GM23338 (cell line): ENCODE measurements around the gene ST8SIA6. TPM values are rescaled to one million over a fixed set of nuclear protein-coding genes. Genes with fewer than 3 reads are reported as not detected.

Experiments
- ATAC-seq: fragments of 200-7000 bp; cut with Tn5 transposase; 3 replicates; pipeline ENCODE4 v1.9.1; 2020
- DNase-seq: peaks from one replicate; pipeline ENCODE4 v3.0.0-alpha.2; 2015; ENCODE audit warnings: low spot score
- H2AFZ ChIP-seq: fragments of 200-600 bp; sonication (generic); 2 replicates; pipeline ENCODE4 v1.8.0; 2016; ENCODE audit warnings: antibody characterized with exemption, mild to moderate bottlenecking, moderate library complexity
- H3F3A ChIP-seq: fragments of 200-600 bp; sonication (generic); replicated peaks from 2 replicates; pipeline ENCODE4 v1.8.0; 2017; ENCODE audit warnings: antibody characterized with exemption, mixed run types, low read depth
- H3K27ac ChIP-seq: fragments of 200-600 bp; sonication (generic); 2 replicates; pipeline ENCODE4 v1.6.1; 2016; ENCODE audit warnings: low read depth
- H3K27me3 ChIP-seq: fragments of 200-600 bp; sonication (generic); 2 replicates; pipeline ENCODE4 v1.8.0; 2016; ENCODE audit warnings: mild to moderate bottlenecking, mixed run types, moderate library complexity; ENCODE audit not compliant: insufficient read depth
- H3K36me3 ChIP-seq: fragments of 200-600 bp; sonication (generic); 2 replicates; pipeline ENCODE4 v1.8.0; 2016; ENCODE audit warnings: mild to moderate bottlenecking; ENCODE audit not compliant: insufficient read depth
- H3K4me1 ChIP-seq: fragments of 200-600 bp; sonication (generic); 2 replicates; pipeline ENCODE4 v1.8.0; 2016; ENCODE audit warnings: mild to moderate bottlenecking, moderate library complexity; ENCODE audit not compliant: insufficient read depth
- H3K4me2 ChIP-seq: fragments of 200-600 bp; sonication (generic); 2 replicates; pipeline ENCODE4 v1.7.1; 2017; ENCODE audit warnings: mixed run types
- H3K4me3 ChIP-seq: fragments of 200-600 bp; sonication (generic); 2 replicates; pipeline ENCODE4 v1.6.1; 2016; ENCODE audit warnings: mixed run types
- H3K79me2 ChIP-seq: fragments of 200-600 bp; sonication (generic); replicated peaks from 2 replicates; pipeline ENCODE4 v1.8.0; 2017; ENCODE audit warnings: mild to moderate bottlenecking; ENCODE audit not compliant: insufficient read depth
- H3K9me2 ChIP-seq: fragments of 200-600 bp; sonication (generic); 2 replicates; pipeline ENCODE4 v1.8.0; 2017; ENCODE audit not compliant: insufficient read depth
- H4K20me1 ChIP-seq: fragments of 200-600 bp; sonication (generic); replicated peaks from 2 replicates; pipeline ENCODE4 v1.8.0; 2017; ENCODE audit warnings: mild to moderate bottlenecking; ENCODE audit not compliant: insufficient read depth
- H3K27ac Mint-ChIP-seq: 2 replicates; pipeline ENCODE4 v1.8.0; 2020; ENCODE audit warnings: inconsistent platforms, mild to moderate bottlenecking, moderate library complexity, mixed read lengths
- H3K27me3 Mint-ChIP-seq: 3 replicates; pipeline ENCODE4 v1.8.0; 2022; ENCODE audit warnings: low read depth, mild to moderate bottlenecking, moderate library complexity, mixed read lengths, inconsistent platforms; ENCODE audit not compliant: insufficient read depth, poor library complexity
- H3K36me3 Mint-ChIP-seq: 3 replicates; pipeline ENCODE4 v1.8.0; 2021; ENCODE audit warnings: low read depth, mild to moderate bottlenecking, inconsistent platforms, moderate library complexity, mixed read lengths
- H3K4me1 Mint-ChIP-seq: 3 replicates; pipeline ENCODE4 v1.8.0; 2020; ENCODE audit warnings: mild to moderate bottlenecking, inconsistent platforms, mixed read lengths
- H3K4me3 Mint-ChIP-seq: 3 replicates; pipeline ENCODE4 v1.8.0; 2021; ENCODE audit warnings: moderate library complexity, mild to moderate bottlenecking, inconsistent platforms, mixed read lengths
- H3K9me3 Mint-ChIP-seq: 3 replicates; pipeline ENCODE4 v1.8.0; 2020; ENCODE audit warnings: moderate library complexity, mild to moderate bottlenecking, inconsistent platforms, mixed read lengths
- CREB1 ChIP-seq: fragments of 250-450 bp; sonication (Bioruptor Pico); IDR thresholded peaks from 2 replicates; pipeline ENCODE4 v1.5.0; 2020; ENCODE audit warnings: low read depth, mild to moderate bottlenecking, moderate library complexity
- EZH2phosphoT487 ChIP-seq: fragments of 200-600 bp; sonication (generic); IDR thresholded peaks from one replicate; pipeline ENCODE4 v1.8.1; 2018; ENCODE audit warnings: antibody characterized with exemption; ENCODE audit not compliant: unreplicated experiment
- JUNB ChIP-seq: IDR thresholded peaks from one replicate; pipeline ENCODE4 v1.6.1; 2016; ENCODE audit warnings: antibody characterized with exemption; ENCODE audit not compliant: unreplicated experiment
- POLR2AphosphoS5 ChIP-seq: IDR thresholded peaks from 2 replicates; pipeline ENCODE4 v1.6.1; 2016; ENCODE audit warnings: antibody characterized with exemption, low read depth
- ZNF114 ChIP-seq: fragments of 250-450 bp; sonication (Bioruptor Pico); IDR thresholded peaks from 2 replicates; pipeline ENCODE4 v1.5.0; 2020; ENCODE audit warnings: mild to moderate bottlenecking, moderate library complexity
- polyA plus RNA-seq: library from polyadenylated mRNA; unstranded; fragments of >200 nt; fragmentation: Nextera tagmentation; extraction: Ambion mirVana; gene quantifications from 2 replicates; pipeline ENCODE4 v1.2.1, GENCODE V29; 2016
- total RNA-seq: library from RNA; depleted of rRNA; stranded (reverse); fragments of >200 nt; shearing (Covaris generic); gene quantifications from 2 replicates; pipeline ENCODE4 v1.2.3, GENCODE V29; 2014
- TF ChIP-seq, protein P1 (sequence below), 2 experiments: fragments of 200-600 bp in 1 of 2; sonication (generic) in 1 of 2; conservative IDR thresholded peaks; 2 replicates each; pipeline versions ENCODE4 v1.5.1 to v1.6.1; 2016 to 2017; ENCODE audit warnings: antibody characterized with exemption in 2 of 2, low read depth in 2 of 2, mild to moderate bottlenecking in 2 of 2, moderate library complexity in 1 of 2
- TF ChIP-seq, protein P2 (sequence below): IDR thresholded peaks from one replicate; pipeline ENCODE4 v1.6.1; 2018; ENCODE audit warnings: antibody characterized with exemption; ENCODE audit not compliant: unreplicated experiment

The ST8SIA6 gene
- total and polyA plus RNA-seq, 2 experiments from 2014 or later: 1.6 to 2.3 TPM

DNA sequence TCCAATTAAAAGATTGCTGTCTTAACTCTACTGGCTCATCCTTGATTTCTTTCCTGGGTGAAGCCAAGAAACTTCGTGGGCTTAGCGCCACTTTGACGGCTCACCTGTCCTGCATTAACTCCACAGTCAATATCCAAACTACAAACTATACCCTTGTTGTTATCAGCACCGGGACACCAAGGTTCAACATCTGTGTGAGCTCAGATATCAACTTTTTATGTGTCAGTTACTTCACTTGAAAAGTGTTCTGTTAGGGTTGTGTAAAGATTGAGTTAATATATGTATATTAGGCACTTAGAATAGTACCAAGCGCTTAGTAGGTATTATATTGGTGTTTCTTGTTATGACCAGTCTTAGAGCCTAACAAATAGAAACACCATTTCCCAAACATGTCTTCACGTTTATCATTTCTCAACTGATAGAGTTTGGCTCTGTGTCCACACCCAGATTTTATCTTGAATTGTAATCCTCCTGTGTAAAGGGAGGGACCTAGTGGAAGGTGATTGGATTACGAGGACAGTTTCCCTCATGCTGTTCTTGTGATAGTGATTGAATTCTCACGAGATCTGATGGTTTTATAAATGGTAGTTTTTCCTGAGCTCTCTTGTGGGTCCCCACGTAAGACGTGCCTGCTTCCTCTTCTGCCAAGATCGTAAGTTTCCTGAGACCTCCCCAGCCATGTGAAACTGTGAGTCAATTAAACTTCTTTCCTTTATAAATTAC, 19.0 kb upstream of the ST8SIA6 start:
- H3K4me1 ChIP-seq: no peaks in the 10 kb centered on the region
- no peak overlapping the region for H3K4me3 Mint-ChIP-seq
- H4K20me1 ChIP-seq: no peaks in the 10 kb centered on the region
- no peaks in the 10 kb centered on the region for H3K27me3 Mint-ChIP-seq
- H3K9me2 ChIP-seq: no peaks in the 10 kb centered on the region
- peak overlapping the region; percentile 29; the same call in 1 of the 2 replicates for H2AFZ ChIP-seq
- no peak for DNase-seq
- H3K4me1 Mint-ChIP-seq: peaks cover 8% of the 10 kb centered on the region; the same call in 2 of the 3 replicates
- no peak overlapping the region for H3K27ac Mint-ChIP-seq
- peaks cover 5% of the 10 kb centered on the region; the same call in 1 of the 2 replicates for H3K36me3 ChIP-seq
- peaks cover 14% of the 10 kb centered on the region for H3K9me3 Mint-ChIP-seq
- no peaks in the 10 kb centered on the region; the same call in 2 of the 3 replicates for H3K36me3 Mint-ChIP-seq
- no peak overlapping the region for H3K4me3 ChIP-seq
- no peak for ATAC-seq
- no peaks in the 10 kb centered on the region for H3K27me3 ChIP-seq
- TF ChIP-seq JUNB (no peak), CREB1 (CRISPR knock-in tag) (no peak), POLR2AphosphoS5 (no peak)
- TF ChIP-seq, protein P1, sequence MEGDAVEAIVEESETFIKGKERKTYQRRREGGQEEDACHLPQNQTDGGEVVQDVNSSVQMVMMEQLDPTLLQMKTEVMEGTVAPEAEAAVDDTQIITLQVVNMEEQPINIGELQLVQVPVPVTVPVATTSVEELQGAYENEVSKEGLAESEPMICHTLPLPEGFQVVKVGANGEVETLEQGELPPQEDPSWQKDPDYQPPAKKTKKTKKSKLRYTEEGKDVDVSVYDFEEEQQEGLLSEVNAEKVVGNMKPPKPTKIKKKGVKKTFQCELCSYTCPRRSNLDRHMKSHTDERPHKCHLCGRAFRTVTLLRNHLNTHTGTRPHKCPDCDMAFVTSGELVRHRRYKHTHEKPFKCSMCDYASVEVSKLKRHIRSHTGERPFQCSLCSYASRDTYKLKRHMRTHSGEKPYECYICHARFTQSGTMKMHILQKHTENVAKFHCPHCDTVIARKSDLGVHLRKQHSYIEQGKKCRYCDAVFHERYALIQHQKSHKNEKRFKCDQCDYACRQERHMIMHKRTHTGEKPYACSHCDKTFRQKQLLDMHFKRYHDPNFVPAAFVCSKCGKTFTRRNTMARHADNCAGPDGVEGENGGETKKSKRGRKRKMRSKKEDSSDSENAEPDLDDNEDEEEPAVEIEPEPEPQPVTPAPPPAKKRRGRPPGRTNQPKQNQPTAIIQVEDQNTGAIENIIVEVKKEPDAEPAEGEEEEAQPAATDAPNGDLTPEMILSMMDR (conservative IDR thresholded peaks at IDR 0.05; ENCODE audit: low read depth in 2 of 2): no peak
- TF ChIP-seq, protein P2, sequence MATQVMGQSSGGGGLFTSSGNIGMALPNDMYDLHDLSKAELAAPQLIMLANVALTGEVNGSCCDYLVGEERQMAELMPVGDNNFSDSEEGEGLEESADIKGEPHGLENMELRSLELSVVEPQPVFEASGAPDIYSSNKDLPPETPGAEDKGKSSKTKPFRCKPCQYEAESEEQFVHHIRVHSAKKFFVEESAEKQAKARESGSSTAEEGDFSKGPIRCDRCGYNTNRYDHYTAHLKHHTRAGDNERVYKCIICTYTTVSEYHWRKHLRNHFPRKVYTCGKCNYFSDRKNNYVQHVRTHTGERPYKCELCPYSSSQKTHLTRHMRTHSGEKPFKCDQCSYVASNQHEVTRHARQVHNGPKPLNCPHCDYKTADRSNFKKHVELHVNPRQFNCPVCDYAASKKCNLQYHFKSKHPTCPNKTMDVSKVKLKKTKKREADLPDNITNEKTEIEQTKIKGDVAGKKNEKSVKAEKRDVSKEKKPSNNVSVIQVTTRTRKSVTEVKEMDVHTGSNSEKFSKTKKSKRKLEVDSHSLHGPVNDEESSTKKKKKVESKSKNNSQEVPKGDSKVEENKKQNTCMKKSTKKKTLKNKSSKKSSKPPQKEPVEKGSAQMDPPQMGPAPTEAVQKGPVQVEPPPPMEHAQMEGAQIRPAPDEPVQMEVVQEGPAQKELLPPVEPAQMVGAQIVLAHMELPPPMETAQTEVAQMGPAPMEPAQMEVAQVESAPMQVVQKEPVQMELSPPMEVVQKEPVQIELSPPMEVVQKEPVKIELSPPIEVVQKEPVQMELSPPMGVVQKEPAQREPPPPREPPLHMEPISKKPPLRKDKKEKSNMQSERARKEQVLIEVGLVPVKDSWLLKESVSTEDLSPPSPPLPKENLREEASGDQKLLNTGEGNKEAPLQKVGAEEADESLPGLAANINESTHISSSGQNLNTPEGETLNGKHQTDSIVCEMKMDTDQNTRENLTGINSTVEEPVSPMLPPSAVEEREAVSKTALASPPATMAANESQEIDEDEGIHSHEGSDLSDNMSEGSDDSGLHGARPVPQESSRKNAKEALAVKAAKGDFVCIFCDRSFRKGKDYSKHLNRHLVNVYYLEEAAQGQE: no peak
- no peak overlapping the region for H3K27ac ChIP-seq
- no peaks in the 10 kb centered on the region for H3K79me2 ChIP-seq
- no peak overlapping the region for H3K4me2 ChIP-seq
- no peaks in the 10 kb centered on the region for H3F3A ChIP-seq

DNA sequence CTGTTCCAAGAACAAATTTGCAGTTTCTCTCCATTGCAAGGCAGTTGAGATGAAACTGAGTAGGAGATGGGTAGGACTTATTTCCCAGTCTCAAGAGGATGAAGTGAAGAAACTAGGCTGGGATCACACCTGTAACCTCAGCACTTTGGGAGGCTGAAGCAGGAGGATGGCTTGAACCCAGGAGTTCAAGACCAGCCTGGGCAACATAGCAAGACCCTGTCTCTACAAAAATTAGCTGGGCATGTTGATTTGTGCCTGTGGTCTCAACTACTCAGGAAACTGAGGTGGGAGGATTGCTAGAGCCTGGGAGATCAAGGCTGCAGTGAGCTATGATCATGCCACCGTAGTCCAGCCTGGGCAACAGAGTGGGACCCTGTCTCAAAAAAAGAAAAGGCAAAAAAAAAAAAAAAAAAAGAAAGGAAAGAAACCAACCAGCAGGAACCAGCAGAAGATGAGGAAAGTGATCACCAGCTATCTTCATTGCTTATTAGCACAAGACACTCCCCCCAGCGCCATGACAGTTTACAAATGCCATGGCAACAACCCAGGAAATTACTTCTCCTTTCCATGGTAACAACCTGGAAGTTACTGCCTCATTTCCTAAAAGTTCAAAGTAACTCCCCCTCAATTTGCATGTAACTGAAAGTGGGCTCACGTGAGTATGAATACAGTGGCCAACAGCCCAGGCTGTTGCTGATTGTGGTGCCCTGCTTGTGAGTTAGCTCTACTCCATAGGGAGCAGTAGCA, 18.3 kb upstream of the ST8SIA6 start:
- H3K27ac Mint-ChIP-seq: no peak overlapping the region
- Histone ChIP-seq H3K9me2 (no peaks in the 10 kb centered on the region), H3K79me2 (no peaks in the 10 kb centered on the region), H3F3A (no peaks in the 10 kb centered on the region), H3K4me1 (no peaks in the 10 kb centered on the region), H3K4me2 (no peak overlapping the region), H3K36me3 (peaks cover 5% of the 10 kb centered on the region; the same call in 1 of the 2 replicates), H2AFZ (peak overlapping the region; percentile 29; the same call in 1 of the 2 replicates), H3K4me3 (no peak overlapping the region), H3K27me3 (no peaks in the 10 kb centered on the region), H3K27ac (no peak overlapping the region), H4K20me1 (no peaks in the 10 kb centered on the region)
- no peaks in the 10 kb centered on the region; the same call in 2 of the 3 replicates for H3K36me3 Mint-ChIP-seq
- H3K4me1 Mint-ChIP-seq: peaks cover 8% of the 10 kb centered on the region; the same call in 2 of the 3 replicates
- no peak; the same call in 2 of the 3 replicates for ATAC-seq
- H3K9me3 Mint-ChIP-seq: peaks cover 14% of the 10 kb centered on the region
- H3K4me3 Mint-ChIP-seq: no peak overlapping the region
- H3K27me3 Mint-ChIP-seq: no peaks in the 10 kb centered on the region
- peak; percentile 44 for DNase-seq
- TF ChIP-seq JUNB (no peak), ZNF114 (CRISPR knock-in tag) (no peak), EZH2phosphoT487 (no peak), POLR2AphosphoS5 (no peak)
